K562 (cell line): ENCODE data around the gene NXN. TPM values are rescaled to one million over a fixed set of nuclear protein-coding genes. Genes with fewer than 3 reads are reported as not detected.

Source experiments
- ATAC-seq: fragments of 200-7000 bp; cut with Tn5 transposase; 3 replicates; pipeline ENCODE4 v1.9.1; 2020; ENCODE audit warnings: moderate library complexity
- BruUV-seq: library from RNA; stranded (reverse); fragments of 400-500 nt; replicated peaks from 2 replicates; lab custom pipeline; 2021; lab: Mats Ljungman, UMichigan
- CTCF ChIA-PET: fragments of 300-600 bp; formaldehyde crosslinking; extraction: SDS; loops from one replicate; lab custom pipeline; 2021; ENCODE audit warnings: low intra/inter-chr PET ratio; lab: Yijun Ruan, JAX
- POLR2A ChIA-PET: fragments of 300-600, 350-650 bp; sonication (Branson Sonifier 250); formaldehyde crosslinking; extraction: SDS; loops from one replicate; lab custom pipeline; 2021; ENCODE audit warnings: antibody characterized with exemption, inconsistent platforms; lab: Yijun Ruan, JAX
- DNase-seq, 4 experiments: peaks; one replicate each; pipeline versions ENCODE4 v3.0.0 to v3.0.0-alpha.2; 2011 to 2018; ENCODE audit warnings: low spot score in 3 of 4, mixed read lengths in 3 of 4; ENCODE audit errors: extremely low read depth in 1 of 4
- FAIRE-seq: peaks from 2 replicates; lab custom pipeline; 2011; peaks lifted over from hg19 to GRCh38; lab: Jason Lieb, UNC
- H2AFZ ChIP-seq: 2 replicates; pipeline ENCODE4 v1.6.0; 2011; ENCODE audit warnings: low read depth, low read length, control low read depth, inconsistent platforms
- H3K27ac ChIP-seq: fragments of 200-600 bp; 3 replicates; pipeline ENCODE4 v1.8.0; 2011; ENCODE audit warnings: low read depth, mild to moderate bottlenecking, control low read depth, inconsistent platforms, low read length, moderate library complexity, mixed read lengths; ENCODE audit errors: extremely low read depth
- H3K27me3 ChIP-seq, 2 experiments: fragments of 300-600 bp in 1 of 2; 2 replicates in 1 of 2; 3 replicates in 1 of 2; pipeline versions ENCODE4 v1.6.0 to v1.8.0; 2011; ENCODE audit warnings: inconsistent platforms in 2 of 2, low read length in 2 of 2, mild to moderate bottlenecking in 1 of 2, mixed read lengths in 1 of 2, moderate library complexity in 1 of 2; ENCODE audit not compliant: control insufficient read depth in 2 of 2, insufficient read depth in 2 of 2
- H3K36me3 ChIP-seq: fragments of 300-600 bp; 3 replicates; pipeline ENCODE4 v1.8.0; 2011; ENCODE audit warnings: mild to moderate bottlenecking, low read length, inconsistent platforms; ENCODE audit not compliant: control insufficient read depth, insufficient read depth
- H3K4me1 ChIP-seq, 2 experiments: fragments of 200-600 bp in 1 of 2; replicated peaks in 1 of 2; 2 replicates in 1 of 2; 3 replicates in 1 of 2; pipeline versions ENCODE4 v1.5.1 to v1.8.0; 2011; ENCODE audit warnings: inconsistent platforms in 2 of 2, low read length in 2 of 2, mild to moderate bottlenecking in 1 of 2, mixed read lengths in 1 of 2, moderate library complexity in 1 of 2; ENCODE audit not compliant: control insufficient read depth in 2 of 2, insufficient read depth in 2 of 2
- H3K4me2 ChIP-seq: 2 replicates; pipeline ENCODE4 v1.6.1; 2011; ENCODE audit warnings: low read length, control low read depth, inconsistent platforms, mixed read lengths; ENCODE audit not compliant: insufficient read depth
- H3K4me3 ChIP-seq: fragments of 200-600 bp; sonication (generic), shearing (Covaris generic); 2 replicates; pipeline ENCODE4 v1.5.1; 2016; ENCODE audit warnings: control low read depth, inconsistent platforms
- H3K79me2 ChIP-seq: fragments of 200-600 bp; 3 replicates; pipeline ENCODE4 v1.8.0; 2011; ENCODE audit warnings: low read length, inconsistent platforms; ENCODE audit not compliant: control insufficient read depth, insufficient read depth
- H3K9ac ChIP-seq, 2 experiments: 2 replicates each; pipeline versions ENCODE4 v1.6.0 to v1.6.1; 2011; ENCODE audit warnings: low read depth in 2 of 2, low read length in 2 of 2, control low read depth in 1 of 2, inconsistent platforms in 1 of 2, mild to moderate bottlenecking in 1 of 2, mixed read lengths in 1 of 2; ENCODE audit not compliant: insufficient read depth in 1 of 2
- H3K9me1 ChIP-seq: one replicate; pipeline ENCODE4 v1.6.0; 2011; ENCODE audit warnings: inconsistent platforms, mild to moderate bottlenecking, low read length, moderate library complexity; ENCODE audit not compliant: control insufficient read depth, insufficient read depth
- H3K9me3 ChIP-seq: replicated peaks from 2 replicates; pipeline ENCODE4 v1.5.1; 2011; ENCODE audit warnings: low read depth, low read length, inconsistent platforms; ENCODE audit not compliant: control insufficient read depth, insufficient read depth
- H4K20me1 ChIP-seq: replicated peaks from 2 replicates; pipeline ENCODE4 v1.6.1; 2011; ENCODE audit warnings: low read length, inconsistent platforms, mixed read lengths; ENCODE audit not compliant: control insufficient read depth, insufficient read depth
- ARNT ChIP-seq, 2 experiments: fragments of 450-650 bp; IDR thresholded peaks; 2 replicates each; pipeline ENCODE4 v1.6.1; 2016; ENCODE audit warnings: mild to moderate bottlenecking in 1 of 2
- GATAD2B ChIP-seq: fragments of 450-650 bp; IDR thresholded peaks from 2 replicates; pipeline ENCODE4 v1.6.1; 2017; ENCODE audit warnings: mild to moderate bottlenecking, borderline replicate concordance
- HDAC1 ChIP-seq, 2 experiments: fragments of 450-650 bp; IDR thresholded peaks; 2 replicates each; pipeline ENCODE4 v1.6.1; 2016 to 2017; ENCODE audit warnings: inconsistent platforms in 1 of 2, mild to moderate bottlenecking in 1 of 2, moderate library complexity in 1 of 2
- HIVEP1 ChIP-seq: fragments of 250-450 bp; sonication (Bioruptor Pico); IDR thresholded peaks from 2 replicates; pipeline ENCODE4 v1.4.0; 2020; ENCODE audit warnings: mild to moderate bottlenecking
- KLF6 ChIP-seq: fragments of 250-450 bp; sonication (Bioruptor Pico); IDR thresholded peaks from 2 replicates; pipeline ENCODE4 v1.4.0; 2020; ENCODE audit warnings: mild to moderate bottlenecking, moderate library complexity, borderline replicate concordance
- MYBL2 ChIP-seq, 2 experiments: fragments of 450-650 bp in 1 of 2; sonication (generic) in 1 of 2; formaldehyde crosslinking in 1 of 2; IDR thresholded peaks; 2 replicates each; pipeline versions ENCODE4 v1.6.1 to v1.8.1; 2017 to 2022; ENCODE audit warnings: borderline replicate concordance in 1 of 2, inconsistent platforms in 1 of 2, low read depth in 1 of 2, mild to moderate bottlenecking in 1 of 2, missing genetic modification reagents in 1 of 2, moderate library complexity in 1 of 2
- ZBED1 ChIP-seq: IDR thresholded peaks from 2 replicates; pipeline ENCODE4 v1.6.1; 2014
- ZBTB11 ChIP-seq, 3 experiments: fragments of 200-800 bp in 1 of 3; fragments of 250-450 bp in 1 of 3; fragments of 450-650 bp in 1 of 3; sonication (Bioruptor Pico) in 1 of 3; sonication (Bioruptor generic) in 1 of 3; formaldehyde crosslinking in 1 of 3; IDR thresholded peaks; 2 replicates each; pipeline versions ENCODE4 v1.6.1 to v1.8.0; 2016 to 2022; ENCODE audit warnings: mild to moderate bottlenecking in 2 of 3, missing genetic modification characterization in 2 of 3, missing compliant biosample characterization in 1 of 3, moderate library complexity in 1 of 3
- ZKSCAN3 ChIP-seq: fragments of 250-450 bp; sonication (Bioruptor Pico); IDR thresholded peaks from 2 replicates; pipeline ENCODE4 v1.4.0; 2020
- ZNF12 ChIP-seq: sonication (generic); formaldehyde crosslinking; IDR thresholded peaks from 2 replicates; pipeline ENCODE4 v1.4.0; 2020; ENCODE audit warnings: mild to moderate bottlenecking, missing genetic modification reagents
- ZNF445 ChIP-seq: fragments of 250-450 bp; sonication (Bioruptor Pico); IDR thresholded peaks from 2 replicates; pipeline ENCODE4 v1.4.0; 2020; ENCODE audit warnings: low read depth, mild to moderate bottlenecking, moderate library complexity
- WGBS: fragments of 100-300 bp; shearing (Covaris generic); methylation state at CpG from one replicate; pipeline ENCODE4 v1.1.6; 2016; ENCODE audit warnings: low coverage, mixed read lengths; ENCODE audit not compliant: insufficient coverage; ENCODE audit errors: missing lambda C conversion rate; 5-methylcytosine and 5-hydroxymethylcytosine counted together
- in situ Hi-C: fragments of 300-500 bp; cut with MboI; formaldehyde crosslinking; loops from 4 replicates; pipeline ENCODE4 v1.15.0; 2018; ENCODE audit warnings: inconsistent platforms, mixed read lengths
- intact Hi-C: fragments of 100-400 bp; cut with micrococcal nuclease; formaldehyde crosslinking; loops from 2 replicates; pipeline ENCODE4 v1.14.2; 2022
- polyA plus RNA-seq, 8 experiments: library from polyadenylated mRNA; depleted of rRNA in 4 of 8; stranded (reverse) in 5 of 8; unstranded in 3 of 8; fragments of >200 nt; fragmentation: Nextera tagmentation in 2 of 8; fragmentation: Illumina TruSeq in 1 of 8; extraction: Ambion mirVana in 2 of 8; extraction: Trizol in 1 of 8; gene quantifications; 2 replicates each; pipeline versions ENCODE4 v1.2.1 to v1.2.3, GENCODE V29; 2011 to 2014; ENCODE audit warnings: inconsistent platforms in 1 of 8, missing spikeins in 1 of 8
- total RNA-seq, 7 experiments: library from RNA; depleted of rRNA in 6 of 7; stranded (reverse); fragments of >200 nt in 6 of 7; fragmentation: Illumina TruSeq in 2 of 7; extraction: Trizol in 2 of 7; gene quantifications; 2 replicates each; pipeline versions ENCODE4 v1.2.1 to v1.2.3, GENCODE V29; 2011 to 2021; ENCODE audit warnings: low replicate concordance in 1 of 7
- TF ChIP-seq, protein P1 (sequence below): fragments of 450-650 bp; IDR thresholded peaks from 2 replicates; pipeline ENCODE4 v1.6.1; 2018; ENCODE audit warnings: mild to moderate bottlenecking, low read depth; ENCODE audit not compliant: partially characterized antibody
- TF ChIP-seq, protein P2 (sequence below): sonication (generic); formaldehyde crosslinking; IDR thresholded peaks from 2 replicates; pipeline ENCODE4 v1.8.1; 2023; ENCODE audit warnings: mild to moderate bottlenecking, missing genetic modification reagents

Gene NXN
- total and polyA plus RNA-seq, 9 of the 15 experiments (the other 6 are each of a cell fraction or from before 2014, with no cell fraction given) = 0.08 to 0.39 (median 0.29) TPM; not detected in 5

GRCh38 chr17:996554-997344 is 17.2 kb upstream of the NXN start, which contains the start of gene TIMM22:
Gene TIMM22 (plus strand): TSS chr17:997129. CDS start chr17:997143, 14 bp downstream.
- intact Hi-C loops (loop anchor here (5.0 kb wide), 2 partner anchors 199 to 584 kb away; a partner anchor contains a TSS), in situ Hi-C loops (no loop called here)
- H3K9me1 ChIP-seq = peaks cover 3% of the 10 kb centered on the region
- H3K9ac ChIP-seq = peak within 1 kb of the TSS; percentile 94 to 97
- no TSS peak for BruUV-seq
- no peaks in the 10 kb centered on the region for H3K9me3 ChIP-seq
- DNase-seq (peak; percentile 85 to 95 (median 89)), FAIRE-seq (peak; percentile 90), ATAC-seq (peak; percentile 99)
- H3K4me2 ChIP-seq = peak within 1 kb of the TSS; percentile 97
- H4K20me1 ChIP-seq = no peaks in the 10 kb centered on the region
- H3K27ac ChIP-seq = peak within 1 kb of the TSS; percentile 96
- CTCF ChIA-PET = interaction anchor here (0.6 to 0.9 kb wide), 4 partner anchors 117 to 440 kb away, joined by 3 to 5 read pairs (median 3); no protein-coding TSS in a partner anchor
- POLR2A ChIA-PET = interaction anchor here (0.7 to 1.6 kb wide), 6 partner anchors 59 to 256 kb away, joined by 3 to 5 read pairs (median 3); no protein-coding TSS in a partner anchor
- WGBS = under 1% methylated on average over 36 of the region's 71 CpGs
- peaks cover 6% of the 10 kb centered on the region in 2 experiments; a peak in 3 of 5 replicates for H3K4me1 ChIP-seq
- H2AFZ ChIP-seq = peak within 1 kb of the TSS; percentile 100
- no peaks in the 10 kb centered on the region for H3K27me3 ChIP-seq
- peaks cover 33% of the 10 kb centered on the region for H3K36me3 ChIP-seq
- H3K4me3 ChIP-seq = peak within 1 kb of the TSS; percentile 99
- peaks cover 25% of the 10 kb centered on the region for H3K79me2 ChIP-seq
- TF ChIP-seq ZBED1 (no peak), ZBTB11 (CRISPR knock-in tag; IDR thresholded peaks at IDR 0.05) (peak in 1 of 3 experiments; percentile 48; a peak in 1 of 6 replicates), GATAD2B (no peak), ZNF12 (CRISPR knock-in tag) (peak; percentile 24; the same call in 1 of the 2 replicates), HDAC1 (IDR thresholded peaks at IDR 0.05) (peak in 1 of 2 experiments; percentile 86; a peak in 2 of 4 replicates), ZNF445 (no peak), ZKSCAN3 (CRISPR knock-in tag) (no peak), ARNT (IDR thresholded peaks at IDR 0.05) (no peak), KLF6 (no peak), HIVEP1 (no peak), MYBL2 (IDR thresholded peaks at IDR 0.05; ENCODE audit: low read depth) (no peak), MYBL2 (CRISPR knock-in tag; IDR thresholded peaks at IDR 0.05; ENCODE audit: borderline replicate concordance) (no peak)
- TF ChIP-seq, protein P1, sequence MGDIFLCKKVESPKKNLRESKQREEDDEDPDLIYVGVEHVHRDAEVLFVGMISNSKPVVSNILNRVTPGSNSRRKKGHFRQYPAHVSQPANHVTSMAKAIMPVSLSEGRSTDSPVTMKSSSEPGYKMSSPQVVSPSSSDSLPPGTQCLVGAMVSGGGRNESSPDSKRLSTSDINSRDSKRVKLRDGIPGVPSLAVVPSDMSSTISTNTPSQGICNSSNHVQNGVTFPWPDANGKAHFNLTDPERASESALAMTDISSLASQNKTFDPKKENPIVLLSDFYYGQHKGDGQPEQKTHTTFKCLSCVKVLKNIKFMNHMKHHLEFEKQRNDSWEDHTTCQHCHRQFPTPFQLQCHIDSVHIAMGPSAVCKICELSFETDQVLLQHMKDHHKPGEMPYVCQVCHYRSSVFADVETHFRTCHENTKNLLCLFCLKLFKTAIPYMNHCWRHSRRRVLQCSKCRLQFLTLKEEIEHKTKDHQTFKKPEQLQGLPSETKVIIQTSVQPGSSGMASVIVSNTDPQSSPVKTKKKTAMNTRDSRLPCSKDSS = no peak
- TF ChIP-seq, protein P2, sequence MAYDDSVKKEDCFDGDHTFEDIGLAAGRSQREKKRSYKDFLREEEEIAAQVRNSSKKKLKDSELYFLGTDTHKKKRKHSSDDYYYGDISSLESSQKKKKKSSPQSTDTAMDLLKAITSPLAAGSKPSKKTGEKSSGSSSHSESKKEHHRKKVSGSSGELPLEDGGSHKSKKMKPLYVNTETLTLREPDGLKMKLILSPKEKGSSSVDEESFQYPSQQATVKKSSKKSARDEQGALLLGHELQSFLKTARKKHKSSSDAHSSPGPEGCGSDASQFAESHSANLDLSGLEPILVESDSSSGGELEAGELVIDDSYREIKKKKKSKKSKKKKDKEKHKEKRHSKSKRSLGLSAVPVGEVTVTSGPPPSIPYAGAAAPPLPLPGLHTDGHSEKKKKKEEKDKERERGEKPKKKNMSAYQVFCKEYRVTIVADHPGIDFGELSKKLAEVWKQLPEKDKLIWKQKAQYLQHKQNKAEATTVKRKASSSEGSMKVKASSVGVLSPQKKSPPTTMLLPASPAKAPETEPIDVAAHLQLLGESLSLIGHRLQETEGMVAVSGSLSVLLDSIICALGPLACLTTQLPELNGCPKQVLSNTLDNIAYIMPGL = peak; percentile 35; the same call in 1 of the 2 replicates
